Upper lobe of left lung (tissue), 4 donors: ENCODE data around the gene SETDB2.

Experiments used
- CTCF ChIP-seq, 6 experiments: fragments of 450-650 bp in 4 of 6; fragments of 200-600 bp in 2 of 6; sonication (generic) in 2 of 6; IDR thresholded peaks; one replicate each; pipeline ENCODE4 v1.5.1; 2016 to 2019; ENCODE audit warnings: antibody characterized with exemption in 6 of 6
- POLR2A ChIP-seq, 4 donors: fragments of 450-650 bp; IDR thresholded peaks; one replicate each; pipeline ENCODE4 v1.5.1; 2016 to 2017; ENCODE audit warnings: antibody characterized with exemption in 4 of 4, mild to moderate bottlenecking in 2 of 4
- POLR2AphosphoS5 ChIP-seq, 2 donors: sonication (generic); formaldehyde crosslinking; IDR thresholded peaks; one replicate each; pipeline ENCODE4 v1.5.1; 2017; ENCODE audit warnings: antibody characterized with exemption in 2 of 2

GRCh38 chr13:49453465-49453864 is 9.4 kb downstream of the SETDB2 start:
- TF ChIP-seq CTCF (IDR thresholded peaks at IDR 0.05): no peak
- TF ChIP-seq POLR2AphosphoS5 (IDR thresholded peaks at IDR 0.05): no peak
- no peak for TF ChIP-seq POLR2A (IDR thresholded peaks at IDR 0.05)
